Common myeloid progenitor, CD34-positive (primary cell): ENCODE results near the gene SEC61A2. TPM values are rescaled to one million over a fixed set of nuclear protein-coding genes. Genes with fewer than 3 reads are reported as not detected.
"Not testable (repeated sequence)": the region's sequence is repeated elsewhere in the genome, so short reads cannot be mapped to it uniquely, and the experiment has no call there.

Experiments
- CTCF ChIA-PET: fragments of 350-600 bp; sonication (Branson Sonifier 250); formaldehyde crosslinking; loops from one replicate; lab custom pipeline; 2021; ENCODE audit warnings: antibody characterized with exemption; lab: Charles Lee
- POLR2A ChIA-PET: fragments of 350-600 bp; sonication (Branson Sonifier 250); formaldehyde crosslinking; loops from one replicate; lab custom pipeline; 2021; ENCODE audit warnings: antibody characterized with exemption; lab: Charles Lee
- DNase-seq, 3 donors: peaks; one replicate each; pipeline versions ENCODE4 v3.0.0 to v3.0.0-alpha.2; 2013
- H3K27ac ChIP-seq, 2 experiments: 1 replicate in 1 of 2; 2 replicates in 1 of 2; pipeline ENCODE4 v1.7.0; 2013; ENCODE audit warnings: inconsistent platforms in 2 of 2, low read length in 2 of 2, mild to moderate bottlenecking in 2 of 2, low read depth in 1 of 2, moderate library complexity in 1 of 2; ENCODE audit not compliant: severe bottlenecking in 2 of 2, insufficient read depth in 1 of 2, poor library complexity in 1 of 2
- H3K27me3 ChIP-seq, 5 experiments: replicated peaks in 2 of 5; 1 replicate in 3 of 5; 2 replicates in 2 of 5; pipeline versions ENCODE4 v1.6.1 to v1.7.0; 2013; ENCODE audit warnings: low read length in 4 of 5, mild to moderate bottlenecking in 2 of 5, moderate library complexity in 2 of 5, inconsistent platforms in 1 of 5; ENCODE audit not compliant: insufficient read depth in 5 of 5, control insufficient read depth in 4 of 5
- H3K36me3 ChIP-seq, 4 experiments: 1 replicate in 2 of 4; 2 replicates in 2 of 4; pipeline versions ENCODE4 v1.6.1 to v1.7.0; 2013; ENCODE audit warnings: low read length in 3 of 4, control low read depth in 1 of 4, mild to moderate bottlenecking in 1 of 4; ENCODE audit not compliant: control insufficient read depth in 4 of 4, insufficient read depth in 4 of 4
- H3K4me1 ChIP-seq, 4 experiments: 1 replicate in 3 of 4; 2 replicates in 1 of 4; pipeline versions ENCODE4 v1.6.1 to v1.7.1; 2013; ENCODE audit warnings: low read length in 3 of 4, mild to moderate bottlenecking in 3 of 4, control low read depth in 1 of 4, inconsistent platforms in 1 of 4, moderate library complexity in 1 of 4; ENCODE audit not compliant: control insufficient read depth in 4 of 4, insufficient read depth in 4 of 4; ENCODE audit errors: control extremely low read depth in 1 of 4
- H3K4me3 ChIP-seq, 7 experiments: 1 replicate in 4 of 7; 2 replicates in 3 of 7; pipeline versions ENCODE4 v1.5.1 to v1.7.0; 2013; ENCODE audit warnings: mild to moderate bottlenecking in 7 of 7, low read length in 6 of 7, moderate library complexity in 6 of 7, inconsistent platforms in 2 of 7, low read depth in 2 of 7, control low read depth in 1 of 7; ENCODE audit not compliant: insufficient read depth in 4 of 7, control insufficient read depth in 1 of 7; ENCODE audit errors: extremely low read depth in 1 of 7
- H3K9me3 ChIP-seq, 5 experiments: 1 replicate in 4 of 5; 2 replicates in 1 of 5; pipeline versions ENCODE4 v1.6.1 to v1.7.1; 2013; ENCODE audit warnings: low read length in 4 of 5, mild to moderate bottlenecking in 2 of 5, inconsistent platforms in 1 of 5, low read depth in 1 of 5, moderate library complexity in 1 of 5; ENCODE audit not compliant: control insufficient read depth in 4 of 5, insufficient read depth in 2 of 5; ENCODE audit errors: control extremely low read depth in 1 of 5
- WGBS: methylation state at CpG from one replicate; pipeline ENCODE4 v1.1.5; 2013; ENCODE audit not compliant: insufficient coverage; 5-methylcytosine and 5-hydroxymethylcytosine counted together
- polyA plus RNA-seq: library from polyadenylated mRNA; unstranded; fragments of 120-200 nt; gene quantifications from one replicate; pipeline ENCODE4 v1.2.1, GENCODE V29; 2013

Gene SEC61A2
- 9.9 TPM for polyA plus RNA-seq

DNA sequence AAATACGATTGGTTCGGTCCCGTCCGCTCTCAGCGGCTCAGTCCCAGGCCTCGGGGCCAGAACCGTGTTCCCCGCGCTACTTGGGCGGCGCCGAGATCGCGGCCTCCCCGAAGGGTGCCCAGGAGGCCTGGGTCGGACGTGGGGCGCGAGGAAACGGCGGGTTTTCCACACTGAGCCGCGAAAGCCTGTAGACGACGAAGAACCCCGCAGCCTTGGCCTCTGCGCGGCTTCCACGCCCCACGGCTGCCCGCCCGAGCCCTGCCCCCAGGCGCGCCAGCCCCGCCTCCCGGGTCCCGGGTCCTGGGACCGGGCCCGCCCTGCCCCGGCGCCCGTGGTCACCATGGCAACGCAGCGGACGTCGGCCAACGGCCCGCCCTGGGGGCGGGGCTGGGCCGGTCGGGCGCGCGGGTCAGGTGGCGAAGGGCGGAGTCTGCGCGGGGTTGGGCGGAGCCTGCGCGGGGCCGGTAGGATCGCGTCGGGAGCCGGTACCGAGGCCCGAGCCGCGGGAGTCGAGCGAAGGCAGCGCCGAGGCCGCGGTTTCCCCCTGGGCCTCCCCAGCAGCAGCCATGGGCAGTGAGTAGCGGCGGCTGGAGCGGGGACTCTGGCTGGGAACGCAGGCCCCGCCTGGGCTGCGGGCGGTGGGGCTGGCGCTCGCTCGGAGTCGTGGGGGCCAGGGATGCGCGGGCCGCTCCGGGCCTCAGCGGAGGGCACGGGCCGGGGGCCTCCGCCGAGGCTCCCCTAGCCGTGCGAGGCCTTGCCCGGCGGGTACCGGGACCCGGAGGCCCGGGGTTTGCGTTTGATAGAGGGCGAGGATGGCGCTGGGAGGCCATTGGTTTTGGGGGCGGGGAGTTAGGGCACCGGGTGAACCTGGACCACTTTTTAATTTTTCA, at the start of gene SEC61A2:
SEC61A2 (plus strand) TSS at position 456 of the 890 bp plus-strand sequence; CDS start at position 567, 111 bp downstream.
- CTCF ChIA-PET, result interaction anchor here (0.6 to 2.0 kb wide), 11 partner anchors 9 to 582 kb away, joined by 3 to 8 read pairs (median 4); partner anchors contain the start of genes CDC123 and NUDT5
- peaks cover 3% of the 10 kb centered on the region in 4 experiments for H3K36me3 ChIP-seq
- no peaks in the 10 kb centered on the region for H3K27me3 ChIP-seq
- POLR2A ChIA-PET, result interaction anchor here (0.5 to 0.8 kb wide), 6 partner anchors 15 to 529 kb away, joined by 3 to 5 read pairs (median 4); no protein-coding TSS in a partner anchor
- H3K27ac ChIP-seq, result peak within 1 kb of the TSS; percentile 78 to 90
- peak within 1 kb of the TSS; percentile 84 to 97 (median 87) for H3K4me3 ChIP-seq
- no peaks in the 10 kb centered on the region for H3K9me3 ChIP-seq
- WGBS, result 0% methylated on average over 78 of the region's 108 CpGs
- peaks cover 0 to 10% (median 6%) of the 10 kb centered on the region in 4 experiments for H3K4me1 ChIP-seq
- DNase-seq, result peak; percentile 91 to 95 (median 94)

DNA sequence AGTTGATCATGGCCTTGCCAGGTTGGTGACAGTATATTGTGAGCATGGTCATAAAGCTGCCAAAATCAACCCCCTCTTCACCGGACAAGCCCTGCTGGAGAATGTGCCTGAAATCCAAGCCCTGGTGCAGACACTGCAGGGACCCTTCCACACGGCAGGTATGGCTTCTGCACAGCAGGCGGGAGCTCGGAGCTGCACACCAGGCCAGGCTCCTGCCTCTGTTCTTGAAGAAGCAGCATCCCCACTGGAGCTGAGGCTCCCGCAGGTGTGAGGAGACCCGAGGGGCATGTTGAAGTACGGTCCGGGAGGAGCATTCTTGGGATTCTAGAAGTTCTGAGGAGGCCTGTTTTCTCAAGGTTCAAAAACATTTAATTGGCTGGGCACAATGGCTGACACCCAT, 48.0 kb upstream of the SEC61A2 start:
- peaks cover 0 to 37% (median 29%) of the 10 kb centered on the region in 4 experiments for H3K4me1 ChIP-seq
- ChIA-PET CTCF (no interaction called here), POLR2A (no interaction called here)
- H3K9me3 ChIP-seq, result no peaks in the 10 kb centered on the region
- no peak overlapping the region for H3K4me3 ChIP-seq
- 99% methylated on average over 7 of the region's 8 CpGs for WGBS
- no peak for DNase-seq
- H3K27ac ChIP-seq, result no peak overlapping the region
- peaks cover 2 to 13% (median 11%) of the 10 kb centered on the region in 4 experiments for H3K36me3 ChIP-seq
- no peaks in the 10 kb centered on the region for H3K27me3 ChIP-seq

DNA sequence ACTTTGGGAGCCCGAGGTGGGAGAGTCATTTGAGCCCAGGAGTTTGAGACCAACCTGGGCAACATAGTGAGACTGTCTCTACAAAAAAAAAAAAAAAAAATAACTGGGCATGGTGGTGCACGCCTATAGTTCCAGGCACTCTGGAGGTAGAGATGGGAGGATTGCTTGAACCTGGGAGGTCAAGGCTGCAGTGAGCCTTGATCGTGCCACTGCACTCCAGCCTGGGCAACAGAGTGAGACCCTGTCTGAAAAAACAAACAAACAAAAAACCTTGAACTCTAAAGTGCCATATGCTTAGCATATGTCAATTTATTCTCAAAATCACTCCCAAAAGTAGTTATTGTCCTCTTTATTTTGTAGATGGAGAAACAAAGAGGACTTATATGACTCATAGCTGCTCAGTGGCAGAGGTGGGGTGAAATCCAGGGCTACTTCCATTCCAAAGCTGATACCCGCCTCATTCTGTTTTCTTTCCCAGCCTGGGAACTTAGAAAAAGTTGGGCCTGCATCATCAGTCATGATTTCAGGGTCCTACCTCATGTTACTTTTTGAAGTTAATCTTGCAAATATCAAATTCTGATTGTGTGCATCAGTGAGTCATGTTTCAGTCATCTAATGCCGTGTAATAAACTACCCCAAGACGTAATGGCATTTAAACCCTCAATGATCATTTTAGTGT, 47.5 kb upstream of the SEC61A2 start:
- ChIA-PET POLR2A (no interaction called here), CTCF (no interaction called here)
- no peak overlapping the region for H3K4me3 ChIP-seq
- peaks cover 0 to 37% (median 29%) of the 10 kb centered on the region in 4 experiments for H3K4me1 ChIP-seq
- H3K9me3 ChIP-seq, result no peaks in the 10 kb centered on the region
- no peaks in the 10 kb centered on the region for H3K27me3 ChIP-seq
- WGBS, result 94% methylated on average over 5 of the region's 6 CpGs
- no peak overlapping the region for H3K27ac ChIP-seq
- H3K36me3 ChIP-seq, result peaks cover 2 to 17% (median 15%) of the 10 kb centered on the region in 4 experiments
- DNase-seq, result no peak

DNA sequence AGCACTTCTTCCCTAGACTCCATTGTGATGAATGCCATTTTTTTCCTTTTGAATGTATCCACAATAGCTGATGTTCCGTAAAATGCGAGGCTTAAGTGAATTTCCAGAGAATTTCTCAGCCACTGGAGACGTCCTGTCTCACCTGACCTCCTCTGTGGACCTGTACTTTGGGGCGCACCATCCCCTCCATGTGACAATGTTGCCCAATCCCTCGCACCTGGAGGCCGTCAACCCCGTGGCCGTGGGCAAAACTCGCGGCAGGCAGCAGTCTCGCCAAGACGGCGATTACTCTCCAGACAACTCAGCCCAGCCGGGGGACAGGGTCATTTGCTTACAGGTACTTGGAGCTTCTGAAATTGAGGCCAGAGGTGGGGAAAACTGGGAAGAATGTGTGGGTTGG, 40.6 kb upstream of the SEC61A2 start:
- Histone ChIP-seq H3K9me3 (no peaks in the 10 kb centered on the region), H3K27ac (no peak overlapping the region), H3K36me3 (peaks cover 22 to 67% (median 46%) of the 10 kb centered on the region in 4 experiments), H3K27me3 (no peaks in the 10 kb centered on the region), H3K4me3 (no peak overlapping the region), H3K4me1 (peaks cover 0 to 16% (median 10%) of the 10 kb centered on the region in 4 experiments)
- DNase-seq, result no peak
- CTCF ChIA-PET, result interaction anchor here (0.7 to 2.1 kb wide), 2 partner anchors 10 to 16 kb away, joined by 5 read pairs; no protein-coding TSS in a partner anchor
- over 99% methylated on average over 14 of the region's 14 CpGs for WGBS
- POLR2A ChIA-PET, result no interaction called here

DNA sequence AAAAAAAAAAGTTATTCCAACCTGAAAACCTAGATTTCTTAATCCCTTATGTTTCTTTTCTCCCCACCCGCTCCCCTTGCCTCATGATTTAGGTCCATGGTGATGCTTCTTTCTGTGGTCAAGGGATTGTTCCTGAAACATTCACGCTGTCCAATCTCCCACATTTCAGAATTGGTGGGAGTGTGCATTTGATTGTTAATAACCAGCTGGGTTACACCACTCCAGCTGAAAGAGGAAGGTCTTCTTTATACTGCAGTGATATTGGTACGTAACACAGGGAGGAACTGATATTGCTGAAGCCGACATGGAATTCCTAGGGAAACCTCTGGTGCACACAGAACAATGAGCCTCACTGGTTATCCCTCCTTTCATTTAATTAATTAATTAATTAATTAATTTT, 38.1 kb upstream of the SEC61A2 start:
- H3K27me3 ChIP-seq, result no peaks in the 10 kb centered on the region
- no peak overlapping the region for H3K4me3 ChIP-seq
- DNase-seq, result no peak
- ChIA-PET POLR2A (no interaction called here), CTCF (no interaction called here)
- WGBS, result 100% methylated on average over 1 of the region's 4 CpGs
- no peaks in the 10 kb centered on the region for H3K9me3 ChIP-seq
- H3K27ac ChIP-seq, result no peak overlapping the region
- H3K36me3 ChIP-seq, result peaks cover 25 to 76% (median 50%) of the 10 kb centered on the region in 4 experiments
- H3K4me1 ChIP-seq, result no peaks in the 10 kb centered on the region

DNA sequence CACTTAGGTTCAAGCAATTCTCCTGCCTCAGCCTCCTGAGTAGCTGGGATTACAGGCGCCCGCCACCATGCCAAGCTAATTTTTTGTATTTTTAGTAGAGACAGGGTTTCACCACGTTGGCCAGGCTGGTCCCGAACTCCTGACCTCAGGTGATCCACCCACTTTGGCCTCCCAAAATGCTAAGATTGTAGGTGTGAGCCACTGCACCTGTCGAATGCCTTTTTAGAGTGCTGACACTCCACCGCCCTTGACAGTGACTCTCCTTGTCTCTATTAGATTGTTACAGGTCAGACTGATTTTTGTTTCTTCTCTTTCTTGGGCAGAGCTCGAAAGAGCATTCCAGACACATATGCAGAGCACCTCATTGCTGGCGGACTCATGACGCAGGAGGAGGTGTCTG, 32.1 kb upstream of the SEC61A2 start:
- POLR2A ChIA-PET, H3K9me3 ChIP-seq, H3K4me3 ChIP-seq, H3K4me1 ChIP-seq, DNase-seq, H3K27me3 ChIP-seq, H3K27ac ChIP-seq: not testable (repeated sequence)
- WGBS, result 92% methylated on average over 6 of the region's 9 CpGs
- peaks cover 22 to 66% (median 44%) of the 10 kb centered on the region in 4 experiments for H3K36me3 ChIP-seq
- CTCF ChIA-PET, result interaction anchor here (2.4 kb wide), 1 partner anchor 11 kb away, joined by 7 read pairs; no protein-coding TSS in a partner anchor
